ENCODE results near the gene NRG3.

DNA sequence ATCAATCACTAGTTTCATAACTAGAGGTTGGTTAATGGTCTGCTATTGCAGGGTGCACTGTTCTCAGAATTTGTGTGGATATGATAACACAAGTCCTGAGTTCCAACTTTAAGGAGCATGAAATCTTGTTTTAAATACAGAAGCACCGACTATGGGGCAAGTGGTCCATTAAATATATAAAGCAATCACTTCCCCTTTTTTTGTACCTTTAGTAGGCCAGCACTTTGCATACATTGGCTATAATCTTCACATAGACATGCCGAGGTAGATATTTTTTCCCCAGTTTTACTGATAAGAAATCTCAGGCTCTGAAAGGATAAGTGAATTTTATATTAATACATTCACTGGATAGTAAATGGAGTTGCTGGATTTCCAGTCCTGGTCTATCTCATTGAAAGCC lies 286.3 kb downstream of the NRG3 start:
- no peak for TF ChIP-seq POLR2A (IDR thresholded peaks at IDR 0.05)
- TF ChIP-seq, protein P1, sequence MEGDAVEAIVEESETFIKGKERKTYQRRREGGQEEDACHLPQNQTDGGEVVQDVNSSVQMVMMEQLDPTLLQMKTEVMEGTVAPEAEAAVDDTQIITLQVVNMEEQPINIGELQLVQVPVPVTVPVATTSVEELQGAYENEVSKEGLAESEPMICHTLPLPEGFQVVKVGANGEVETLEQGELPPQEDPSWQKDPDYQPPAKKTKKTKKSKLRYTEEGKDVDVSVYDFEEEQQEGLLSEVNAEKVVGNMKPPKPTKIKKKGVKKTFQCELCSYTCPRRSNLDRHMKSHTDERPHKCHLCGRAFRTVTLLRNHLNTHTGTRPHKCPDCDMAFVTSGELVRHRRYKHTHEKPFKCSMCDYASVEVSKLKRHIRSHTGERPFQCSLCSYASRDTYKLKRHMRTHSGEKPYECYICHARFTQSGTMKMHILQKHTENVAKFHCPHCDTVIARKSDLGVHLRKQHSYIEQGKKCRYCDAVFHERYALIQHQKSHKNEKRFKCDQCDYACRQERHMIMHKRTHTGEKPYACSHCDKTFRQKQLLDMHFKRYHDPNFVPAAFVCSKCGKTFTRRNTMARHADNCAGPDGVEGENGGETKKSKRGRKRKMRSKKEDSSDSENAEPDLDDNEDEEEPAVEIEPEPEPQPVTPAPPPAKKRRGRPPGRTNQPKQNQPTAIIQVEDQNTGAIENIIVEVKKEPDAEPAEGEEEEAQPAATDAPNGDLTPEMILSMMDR (IDR thresholded peaks at IDR 0.05), result no peak

All from ovary (tissue), 3 donors.